H7 (cell line): ENCODE results near the gene DLGAP4. TPM values are rescaled to one million over a fixed set of nuclear protein-coding genes. Genes with fewer than 3 reads are reported as not detected.
A peak's percentile ranks its signal among the peaks of the same experiment; 100 is the strongest.

Experiments
- DNase-seq: peaks from one replicate; pipeline ENCODE4 v3.0.0; 2012
- H3K27me3 ChIP-seq: 2 replicates; pipeline ENCODE4 v1.6.0; 2011; ENCODE audit warnings: mild to moderate bottlenecking, low read length; ENCODE audit not compliant: control insufficient read depth, insufficient read depth
- H3K36me3 ChIP-seq: replicated peaks from 2 replicates; pipeline ENCODE4 v1.5.1; 2011; ENCODE audit warnings: low read length; ENCODE audit not compliant: control insufficient read depth, insufficient read depth
- H3K4me3 ChIP-seq: 2 replicates; pipeline ENCODE4 v1.5.1; 2011; ENCODE audit warnings: low read depth, mild to moderate bottlenecking, control low read depth, low read length, moderate library complexity; ENCODE audit not compliant: insufficient read depth
- total RNA-seq: library from RNA; depleted of rRNA; stranded (reverse); fragments of >200 nt; shearing (Covaris generic); gene quantifications from 2 replicates; pipeline ENCODE4 v1.2.3, GENCODE V29; 2014

The DLGAP4 gene
- total RNA-seq, 1 experiment from 2014 or later, result 62.8 TPM

DNA sequence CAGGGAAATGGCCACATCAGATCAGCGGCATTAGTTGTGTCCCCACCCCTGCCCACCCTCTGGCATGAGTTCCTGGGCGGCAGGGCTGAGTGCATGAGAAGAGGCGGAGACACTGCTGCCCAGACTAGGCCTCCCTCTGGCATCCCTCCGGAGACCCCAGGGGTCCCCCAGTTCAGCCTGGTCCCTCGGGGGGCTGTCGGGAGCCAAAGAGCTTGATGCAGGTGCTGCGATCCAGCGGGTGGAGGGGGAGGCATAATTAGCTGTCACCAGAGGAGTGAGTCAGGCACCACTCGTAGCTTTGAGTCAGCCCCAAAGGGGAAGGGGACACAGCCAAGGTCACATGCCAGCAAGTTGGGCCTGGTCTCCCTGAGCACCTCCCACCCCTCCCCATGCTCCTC is 34.5 kb downstream of the DLGAP4 start:
- no peak overlapping the region for H3K4me3 ChIP-seq
- H3K36me3 ChIP-seq, result no peaks in the 10 kb centered on the region
- H3K27me3 ChIP-seq, result no peaks in the 10 kb centered on the region; the same call in 1 of the 2 replicates
- no peak for DNase-seq

GRCh38 chr20:36341331-36342020 is 35.3 kb downstream of the DLGAP4 start:
- no peak overlapping the region for H3K4me3 ChIP-seq
- H3K36me3 ChIP-seq, result no peaks in the 10 kb centered on the region
- DNase-seq, result no peak
- H3K27me3 ChIP-seq, result no peaks in the 10 kb centered on the region

DNA sequence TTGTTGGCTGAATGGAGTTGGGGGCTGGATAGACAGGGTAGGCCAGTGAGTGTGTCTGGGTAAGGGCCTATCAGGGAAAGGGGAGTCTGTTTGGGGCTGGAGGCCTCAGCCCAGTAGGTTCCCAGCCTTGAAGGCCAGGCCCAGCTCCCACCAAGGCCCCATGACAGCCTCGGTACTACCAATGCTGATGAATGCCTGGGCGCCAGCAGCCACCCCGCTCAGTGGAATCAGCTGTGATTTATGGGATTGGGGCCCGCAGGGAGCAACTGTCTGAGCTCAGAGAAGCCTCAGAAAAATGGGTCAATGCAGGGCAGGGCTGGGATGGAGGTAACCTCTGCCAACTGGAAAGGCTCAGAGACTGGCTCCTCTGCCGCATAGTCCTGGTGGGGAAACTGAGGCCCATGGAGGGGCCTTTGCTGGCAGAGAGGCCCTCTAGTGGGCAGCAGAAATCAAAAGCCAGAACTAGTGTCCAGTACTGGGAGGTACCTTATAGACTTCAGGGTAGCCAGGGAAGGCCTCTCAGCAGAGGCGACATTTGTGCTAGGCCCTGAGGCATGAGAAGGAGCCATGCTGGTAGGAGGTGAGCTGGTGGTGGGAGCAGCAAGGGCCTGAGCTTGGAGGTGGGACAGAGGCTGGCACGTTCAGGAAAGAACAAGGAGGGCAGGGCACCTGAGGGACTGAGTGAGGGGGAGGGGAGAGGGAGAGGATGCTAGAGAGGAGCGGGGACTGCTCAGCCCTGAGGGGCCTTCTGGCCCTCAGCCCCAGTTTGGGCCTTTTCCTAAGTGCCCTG is 36.4 kb downstream of the DLGAP4 start:
- no peak for DNase-seq
- Histone ChIP-seq H3K36me3 (no peaks in the 10 kb centered on the region), H3K27me3 (no peaks in the 10 kb centered on the region), H3K4me3 (no peak overlapping the region)

- no peak overlapping the region for H3K4me3 ChIP-seq
- no peaks in the 10 kb centered on the region for H3K36me3 ChIP-seq
- DNase-seq, result no peak
- no peaks in the 10 kb centered on the region for H3K27me3 ChIP-seq
These were observed 37.5 kb downstream of the DLGAP4 start for GRCh38 chr20:36343641-36344040.

DNA sequence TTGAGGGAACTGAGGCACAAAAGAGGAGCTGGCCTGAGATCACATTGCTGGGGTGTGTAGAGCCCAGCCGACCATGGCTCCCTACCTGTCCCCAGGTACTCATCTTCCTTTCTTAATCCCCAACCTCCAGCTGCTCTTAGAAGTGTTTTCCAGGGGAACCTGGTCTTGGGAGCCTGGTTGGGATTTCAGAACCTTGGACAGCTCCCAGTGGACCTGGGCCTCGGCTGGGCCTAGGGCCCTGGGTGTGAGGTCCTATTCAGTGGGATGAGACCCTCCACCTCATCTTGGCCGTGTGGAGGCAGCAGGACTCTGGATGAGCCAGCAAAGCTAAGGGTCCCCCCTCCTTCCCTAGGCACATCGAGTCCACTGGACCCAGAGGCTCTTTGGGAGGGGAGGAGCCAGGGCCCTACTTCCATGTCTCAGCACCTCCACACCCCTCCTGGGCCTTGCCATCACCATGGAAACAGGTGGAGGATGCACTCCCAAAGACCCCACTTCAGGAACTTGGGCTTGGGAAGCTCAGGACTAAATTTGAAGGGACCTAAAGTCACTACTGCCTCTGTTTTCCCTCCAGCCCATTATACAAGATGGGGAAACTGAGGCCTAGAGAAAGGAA is 38.5 kb downstream of the DLGAP4 start:
- Histone ChIP-seq H3K4me3 (no peak overlapping the region), H3K36me3 (no peaks in the 10 kb centered on the region), H3K27me3 (no peaks in the 10 kb centered on the region)
- peak; percentile 94 for DNase-seq

GRCh38 chr20:36346256-36346655 is 40.1 kb downstream of the DLGAP4 start:
- no peaks in the 10 kb centered on the region for H3K27me3 ChIP-seq
- DNase-seq, result no peak
- H3K36me3 ChIP-seq, result no peaks in the 10 kb centered on the region
- no peak overlapping the region for H3K4me3 ChIP-seq

- no peak for DNase-seq
- Histone ChIP-seq H3K36me3 (no peaks in the 10 kb centered on the region), H3K4me3 (no peak overlapping the region), H3K27me3 (no peaks in the 10 kb centered on the region)
These were observed 43.4 kb downstream of the DLGAP4 start for GRCh38 chr20:36349384-36350170.

- H3K36me3 ChIP-seq, result no peaks in the 10 kb centered on the region
- no peaks in the 10 kb centered on the region for H3K27me3 ChIP-seq
- DNase-seq, result no peak
- no peak overlapping the region for H3K4me3 ChIP-seq
These were observed 44.3 kb downstream of the DLGAP4 start for GRCh38 chr20:36350439-36350838.

DNA sequence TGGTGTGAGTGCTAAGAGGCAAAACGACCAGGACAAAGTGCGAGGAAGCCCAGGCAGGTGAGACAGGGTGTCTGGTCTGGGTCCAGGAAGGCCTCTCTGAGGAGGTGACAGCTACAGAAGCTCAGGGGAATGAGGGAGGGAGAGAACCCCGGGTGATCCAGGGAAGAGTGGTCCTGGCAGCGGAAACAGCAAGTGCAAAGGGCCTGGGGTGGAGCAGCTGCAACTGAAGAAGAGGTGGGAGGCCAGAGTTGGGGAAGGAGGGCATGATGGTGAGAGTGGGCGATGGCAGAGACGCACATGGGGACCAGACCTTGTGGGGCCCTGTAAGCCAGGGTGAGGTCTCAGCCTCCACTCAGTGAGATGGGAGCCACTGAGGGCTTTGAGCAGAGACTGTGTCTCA is 45.8 kb downstream of the DLGAP4 start:
- H3K27me3 ChIP-seq, result no peaks in the 10 kb centered on the region
- no peak for DNase-seq

DNA sequence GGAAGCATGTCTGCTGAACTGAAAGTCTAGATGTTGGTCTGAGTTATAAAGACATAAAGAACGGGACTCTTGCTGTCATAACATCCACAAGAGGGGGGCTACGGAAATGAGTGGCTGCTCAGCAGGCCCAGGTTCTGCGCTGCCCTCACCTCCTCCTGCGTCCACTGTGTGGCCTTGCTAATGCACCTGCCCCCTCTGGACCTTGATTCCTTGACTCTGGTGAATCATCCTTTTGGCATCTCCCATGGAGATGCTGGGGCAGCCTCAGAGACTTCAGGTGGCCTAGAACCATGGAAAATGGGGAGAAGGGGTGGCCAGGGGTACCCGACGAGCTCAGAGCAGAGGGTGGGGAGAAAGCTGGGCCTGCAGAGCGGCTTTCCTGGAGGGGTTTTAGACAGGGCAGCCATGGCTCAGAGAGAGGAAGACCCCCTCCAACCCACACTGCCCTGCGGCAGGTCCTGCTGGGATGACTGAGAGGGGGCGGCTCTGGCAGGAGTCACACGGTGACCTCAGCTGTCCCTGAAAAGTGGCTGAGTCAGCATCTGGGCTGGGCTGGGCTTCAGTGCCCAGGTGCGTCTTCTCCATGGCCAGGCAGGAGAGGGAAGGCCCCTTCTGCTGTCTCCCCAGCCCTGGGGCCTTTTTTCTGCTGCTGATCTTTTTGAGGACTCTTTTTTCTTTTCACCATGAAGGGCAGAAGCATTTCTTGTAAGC is 46.9 kb downstream of the DLGAP4 start:
- no peaks in the 10 kb centered on the region for H3K36me3 ChIP-seq
- DNase-seq, result peak; percentile 76
- H3K27me3 ChIP-seq, result no peaks in the 10 kb centered on the region

More for the DNA sequence above, 45.8 kb downstream of the DLGAP4 start:
- Histone ChIP-seq H3K4me3 (no peak overlapping the region), H3K36me3 (no peaks in the 10 kb centered on the region)

GRCh38 chr20:36353740-36354139 is 47.6 kb downstream of the DLGAP4 start:
- DNase-seq, result no peak
- Histone ChIP-seq H3K36me3 (no peaks in the 10 kb centered on the region), H3K27me3 (no peaks in the 10 kb centered on the region), H3K4me3 (no peak overlapping the region)

More for the DNA sequence above, 46.9 kb downstream of the DLGAP4 start:
- H3K4me3 ChIP-seq, result no peak overlapping the region

- H3K27me3 ChIP-seq, result no peaks in the 10 kb centered on the region
- H3K36me3 ChIP-seq, result no peaks in the 10 kb centered on the region
- no peak for DNase-seq
- H3K4me3 ChIP-seq, result no peak overlapping the region
These were observed 49.5 kb downstream of the DLGAP4 start for GRCh38 chr20:36355469-36356171.

- H3K27me3 ChIP-seq, result no peaks in the 10 kb centered on the region
- DNase-seq, result no peak
- H3K36me3 ChIP-seq, result no peaks in the 10 kb centered on the region
- H3K4me3 ChIP-seq, result no peak overlapping the region
These were observed 53.7 kb downstream of the DLGAP4 start for GRCh38 chr20:36359668-36360406.
